Activated CD4-positive, alpha-beta T cell treated with anti-CD3 and anti-CD28 coated beads, Interleukin-2, amount 50 U/mL, for 24 hours (primary cell): ENCODE measurements around the gene CPNE1.

Experiments used
- DNase-seq, 2 donors: peaks; one replicate each; pipeline ENCODE4 v3.0.0-alpha.2; 2020; ENCODE audit warnings: low read depth in 1 of 2, low spot score in 1 of 2

The CPNE1 gene

DNA sequence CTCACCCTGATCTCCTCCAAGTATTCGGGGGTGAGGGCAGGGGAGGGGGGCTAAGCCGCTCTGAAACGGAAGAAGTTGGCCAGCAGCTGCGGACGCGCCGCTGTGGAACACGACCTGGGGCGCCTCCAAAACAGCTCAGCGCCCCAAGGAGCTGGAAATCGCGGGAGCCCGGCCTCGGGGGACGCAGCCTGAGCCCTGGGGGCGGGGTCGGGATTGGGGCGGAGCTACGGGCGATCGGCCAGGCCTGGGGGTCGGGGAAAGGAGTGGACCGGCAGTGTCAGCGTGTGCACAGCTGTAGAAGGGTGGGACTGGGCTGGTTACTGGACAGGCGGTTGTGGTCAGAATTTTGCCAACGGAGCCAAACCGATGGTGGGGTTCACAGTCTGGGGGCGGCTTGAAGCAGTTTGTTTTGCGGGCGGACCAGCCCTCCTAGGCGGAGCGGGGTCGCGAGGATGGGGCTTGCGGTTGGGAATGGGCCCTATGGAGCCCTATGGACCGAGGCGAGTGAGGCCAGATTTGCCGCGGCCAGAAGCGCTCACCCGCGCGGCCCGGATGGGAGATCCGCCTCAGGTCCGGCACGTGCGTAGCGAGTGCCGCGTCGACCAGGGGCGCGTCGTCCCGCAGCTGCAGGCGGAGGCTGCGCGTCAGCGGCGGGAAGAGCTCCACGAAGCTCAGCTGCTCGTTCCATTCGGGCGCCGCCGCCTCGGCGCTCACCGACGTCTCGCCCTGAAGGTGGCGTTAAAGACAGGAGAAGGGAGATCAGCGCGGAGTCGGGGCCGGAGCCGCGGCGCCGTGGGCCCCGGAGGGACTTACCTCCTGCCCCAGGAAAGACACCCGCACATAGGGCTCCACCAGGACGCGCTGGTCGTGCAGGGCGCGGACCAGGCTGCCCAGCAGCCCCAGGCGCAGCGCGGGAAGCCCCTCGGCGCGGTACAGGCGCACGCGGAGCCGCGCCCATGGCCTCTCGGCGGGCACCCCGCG lies 63.4 kb downstream of the CPNE1 start:
- DNase-seq, result peak; percentile 56 to 60

- no peak for DNase-seq
Measured at GRCh38 chr20:35600176-35600992, 64.3 kb downstream of the CPNE1 start.

DNA sequence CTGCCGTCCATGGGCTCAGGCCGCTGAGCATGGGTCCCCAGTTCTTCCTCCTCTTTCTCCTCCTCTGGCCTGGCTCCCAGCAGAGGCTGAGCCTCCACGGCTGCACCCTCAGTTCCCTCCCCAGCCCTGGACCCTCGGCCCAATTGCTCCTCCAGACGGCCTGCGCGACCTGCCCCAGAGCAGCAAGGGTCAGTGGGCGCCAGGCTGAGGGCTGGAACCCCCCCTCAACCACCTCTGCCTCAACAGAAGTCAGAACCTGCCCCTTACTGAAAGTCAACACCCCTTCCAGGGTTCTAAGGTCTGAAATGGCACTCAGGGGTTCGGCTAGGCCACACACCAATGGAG lies 65.0 kb downstream of the CPNE1 start:
- DNase-seq, result no peak

- no peak for DNase-seq
Measured at GRCh38 chr20:35598899-35599775, 65.6 kb downstream of the CPNE1 start.

GRCh38 chr20:35598476-35598875 lies 66.2 kb downstream of the CPNE1 start:
- no peak for DNase-seq

DNA sequence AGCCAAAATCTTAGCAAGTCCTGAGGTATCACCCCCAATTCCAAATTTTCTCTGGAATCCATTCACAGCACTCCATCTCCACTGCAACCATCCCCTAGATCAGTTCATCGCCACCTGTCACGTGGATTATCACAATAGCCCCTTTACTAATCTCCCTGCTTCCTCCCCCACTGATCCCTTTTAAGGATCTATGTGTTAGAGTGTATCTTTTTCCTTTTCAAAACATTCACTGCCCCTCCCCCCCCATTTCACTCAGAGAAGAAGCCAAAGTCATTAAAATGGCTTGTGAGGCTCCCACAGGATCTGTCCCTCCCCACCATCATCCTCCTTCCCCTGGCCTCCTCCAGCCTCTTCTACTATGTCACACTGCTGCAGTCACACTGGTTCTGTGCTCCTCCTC lies 67.5 kb downstream of the CPNE1 start:
- no peak for DNase-seq

DNA sequence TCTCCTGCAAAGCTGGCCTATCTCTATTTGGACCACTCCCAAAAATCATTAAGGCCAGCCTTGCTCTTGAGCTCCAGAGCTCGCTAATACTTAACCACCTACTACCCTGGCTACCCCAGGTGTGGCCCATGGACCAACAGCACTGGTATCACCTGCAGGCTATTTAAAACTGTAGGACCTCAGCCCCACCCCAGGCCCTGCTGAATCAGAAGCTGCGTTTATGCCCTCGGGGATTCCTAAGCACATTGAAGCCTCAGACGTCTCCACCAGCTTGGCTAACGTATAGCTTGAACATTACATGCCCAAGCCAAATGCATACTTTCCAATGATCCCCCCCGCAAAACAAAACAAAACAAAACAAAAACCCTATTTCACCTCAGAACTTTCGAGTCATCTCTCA lies 68.8 kb downstream of the CPNE1 start:
- no peak for DNase-seq

DNA sequence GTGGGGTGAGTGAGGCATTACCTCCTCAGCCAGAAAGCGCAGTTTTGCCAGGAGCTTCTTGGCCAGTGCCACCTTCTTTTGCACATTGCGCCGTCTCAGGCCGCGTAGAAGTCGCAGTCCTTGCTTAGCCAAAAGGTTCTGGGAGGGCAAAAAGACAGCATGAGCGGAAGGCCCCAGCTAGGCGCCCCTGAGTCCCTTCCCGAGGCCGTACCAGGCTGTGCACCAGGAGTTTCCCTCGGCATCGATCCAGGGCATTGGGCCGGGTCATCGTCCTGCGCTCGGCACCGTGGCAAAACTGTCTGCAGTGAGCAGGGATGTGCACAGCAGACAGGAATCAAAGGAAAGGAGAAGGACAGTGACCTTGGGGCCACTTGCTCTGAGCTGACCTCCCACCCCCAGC lies 69.2 kb downstream of the CPNE1 start:
- no peak for DNase-seq

DNA sequence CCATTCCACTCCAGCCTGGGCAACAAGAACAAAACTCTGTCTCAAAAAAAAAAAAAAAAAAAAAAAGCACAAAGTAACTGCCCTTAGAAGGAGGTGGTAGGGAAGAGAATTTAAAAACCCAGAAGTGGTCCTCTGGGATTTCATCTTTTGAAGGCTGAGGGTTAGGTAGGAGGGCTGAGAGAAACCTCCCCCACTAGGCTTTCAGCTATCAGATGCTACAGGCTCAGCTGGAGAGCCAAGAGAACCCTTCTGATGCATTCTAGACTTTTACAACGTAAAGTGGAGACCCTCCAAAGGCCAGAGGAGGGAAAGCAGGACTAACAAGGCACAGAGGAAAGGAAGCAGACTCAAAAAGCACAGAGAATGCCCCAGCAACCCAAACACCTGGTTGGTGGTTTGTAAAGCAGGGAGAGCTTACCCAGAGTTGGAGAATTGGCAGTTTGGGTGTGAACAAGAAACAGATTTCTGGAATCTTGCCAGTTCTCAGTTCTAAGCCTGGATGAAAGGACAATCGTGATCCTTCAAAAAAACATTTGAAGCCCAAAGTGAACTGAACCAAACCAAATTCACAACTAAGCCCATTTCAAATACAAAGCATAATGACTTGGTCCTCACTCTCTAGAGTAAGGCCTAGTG lies 72.2 kb downstream of the CPNE1 start:
- no peak for DNase-seq

GRCh38 chr20:35588397-35588796 lies 76.3 kb downstream of the CPNE1 start:
- DNase-seq, result no peak

DNA sequence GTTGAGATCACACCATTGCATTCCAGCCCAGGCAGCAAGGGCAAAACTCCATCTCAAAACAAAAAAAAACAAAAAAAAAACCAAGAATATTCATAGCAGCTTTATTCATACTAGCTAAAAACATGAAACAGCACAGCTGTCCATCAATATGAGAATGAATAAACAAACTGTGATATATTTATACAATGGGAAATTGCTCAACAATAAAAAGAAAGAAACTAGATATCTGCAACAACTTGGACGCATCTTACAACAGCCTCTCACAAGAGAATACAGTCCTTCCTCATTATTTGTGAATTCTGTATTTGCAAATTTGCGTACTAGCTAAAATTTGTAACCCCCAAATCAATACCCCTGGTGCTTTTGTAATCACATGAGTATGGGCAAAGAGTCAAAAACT lies 77.3 kb downstream of the CPNE1 start:
- DNase-seq, result no peak

- DNase-seq, result no peak
Measured at GRCh38 chr20:35586751-35587425, 77.8 kb downstream of the CPNE1 start.

- DNase-seq, result no peak
Measured at GRCh38 chr20:35583636-35584560, 80.8 kb downstream of the CPNE1 start.

DNA sequence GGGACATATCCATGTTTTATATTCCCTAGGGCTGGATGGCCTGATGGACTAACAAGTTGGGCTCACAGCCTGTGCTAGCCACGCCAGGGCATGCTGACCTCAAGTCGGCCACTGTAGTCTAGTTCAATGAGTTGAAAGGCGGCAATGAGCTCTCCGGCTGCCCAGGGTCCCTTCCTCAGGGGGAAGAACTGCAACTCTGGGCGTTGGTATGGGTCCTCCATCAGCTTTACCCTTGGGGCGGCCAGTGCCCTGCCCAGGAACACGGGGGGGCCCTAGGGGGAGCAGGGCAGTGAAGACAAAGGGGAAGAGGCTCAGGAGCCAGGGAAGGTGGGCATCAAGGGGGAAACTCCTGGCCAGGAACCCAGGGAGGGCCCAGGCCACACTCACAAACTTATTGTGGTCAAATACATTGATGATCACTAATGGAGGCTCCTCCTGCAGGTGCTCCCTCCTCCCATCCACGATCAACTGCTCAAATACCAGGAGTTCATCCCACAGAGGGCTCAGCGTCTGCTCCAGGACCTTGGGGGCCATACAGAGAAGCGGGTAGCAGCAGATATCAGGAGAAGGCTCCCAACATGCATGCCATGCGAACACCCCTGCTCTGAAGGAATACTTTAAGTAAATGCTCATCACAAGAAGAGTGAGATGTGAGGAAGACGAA lies 81.8 kb downstream of the CPNE1 start:
- DNase-seq, result no peak

DNA sequence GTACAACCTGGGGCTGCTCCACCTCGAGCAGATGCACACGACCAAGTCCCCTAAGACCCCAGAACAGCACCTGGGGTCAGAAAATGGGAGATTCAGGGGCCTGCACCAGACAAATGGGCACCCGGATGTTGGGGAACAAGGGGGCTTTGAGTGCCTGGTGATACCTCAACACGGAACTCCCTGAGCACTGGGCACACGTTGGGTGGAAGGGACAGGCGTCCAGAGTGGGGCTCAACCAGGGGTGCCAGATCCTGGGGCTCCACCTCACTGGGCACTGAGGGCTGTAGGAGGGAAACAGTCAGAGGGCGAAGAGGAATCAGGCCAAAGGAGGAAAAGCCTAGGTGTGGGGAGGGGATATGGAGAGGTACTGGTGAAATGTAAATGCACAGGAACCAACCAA lies 82.6 kb downstream of the CPNE1 start:
- DNase-seq, result no peak

DNA sequence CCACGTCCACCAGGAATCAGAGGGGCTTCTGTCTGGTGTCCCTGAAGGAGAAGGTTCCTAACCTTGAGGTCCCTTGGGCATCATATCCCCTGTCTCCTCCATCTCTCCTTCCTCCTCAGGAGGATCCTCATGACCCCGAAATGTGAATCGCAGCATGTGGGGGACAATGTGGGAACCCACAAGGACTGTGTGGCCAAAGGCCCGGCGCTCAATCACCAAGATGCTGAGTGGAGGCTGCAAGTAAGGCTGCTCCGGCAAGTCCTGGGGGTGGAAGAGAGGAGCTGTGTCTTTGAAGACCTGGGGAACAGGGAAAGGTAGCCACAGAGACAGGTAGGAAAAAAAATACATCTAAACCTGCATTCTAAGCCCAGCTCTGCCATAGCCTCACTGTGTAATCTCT lies 85.5 kb downstream of the CPNE1 start:
- no peak for DNase-seq

GRCh38 chr20:35578469-35578868 lies 86.2 kb downstream of the CPNE1 start:
- no peak for DNase-seq

DNA sequence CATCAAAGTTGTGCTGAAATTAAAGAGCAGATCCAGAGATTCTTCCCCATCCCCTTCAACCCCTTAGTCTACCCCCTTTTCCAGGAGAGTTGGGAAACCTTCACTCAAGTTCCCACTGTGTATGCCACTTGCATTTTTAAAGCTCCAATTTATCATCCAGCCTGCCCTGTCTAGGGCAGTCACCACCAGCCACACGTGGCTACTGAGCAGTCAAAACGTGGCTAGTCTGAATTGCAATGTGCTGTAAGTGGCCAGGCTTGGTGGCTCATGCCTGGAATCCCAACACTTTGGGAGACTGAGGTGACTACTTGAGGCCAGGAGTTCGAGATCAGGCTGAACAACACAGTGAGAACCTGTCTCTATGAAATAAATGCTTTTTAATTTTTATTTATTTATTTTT lies 87.9 kb downstream of the CPNE1 start:
- DNase-seq, result no peak
